Adipose tissue (tissue), 3 donors: Measurements from ENCODE around the gene TSPAN10. TPM values are rescaled to one million over a fixed set of nuclear protein-coding genes. Genes with fewer than 3 reads are reported as not detected.

Experiments
- H3K27ac ChIP-seq: one replicate; pipeline ENCODE4 v1.5.1; 2013; ENCODE audit warnings: low read depth, low read length
- WGBS, 3 donors: extraction: QIAGEN DNeasy Blood & Tissue Kit; methylation state at CpG; one replicate each; pipeline ENCODE4 v1.1.7; 2013; 5-methylcytosine and 5-hydroxymethylcytosine counted together
- polyA plus RNA-seq, 3 donors: library from polyadenylated mRNA; stranded (reverse); fragments of 200-250 nt; gene quantifications; one replicate each; pipeline ENCODE4 v1.2.3, GENCODE V29; 2013
- donor health status: healthy with polysubstance abuse.
- donor health status: Bipolar disorder and iron deficiency.
- donor health status: healthy.

The TSPAN10 gene
- polyA plus RNA-seq, 3 donors: 0.79 to 1.3 (median 0.86) TPM

- no peak overlapping the region for H3K27ac ChIP-seq
Observed at GRCh38 chr17:81621494-81622130, 15.4 kb upstream of the TSPAN10 start.

GRCh38 chr17:81630274-81630673 is 6.7 kb upstream of the TSPAN10 start:
- H3K27ac ChIP-seq: no peak overlapping the region
- 74 to 87% (median 84%) methylated on average over 8 of the region's 8 CpGs for WGBS, 3 donors

More at GRCh38 chr17:81621494-81622130, 15.4 kb upstream of the TSPAN10 start:
- WGBS, 3 donors: 32 to 75% (median 57%) methylated on average over 11 of the region's 11 CpGs

GRCh38 chr17:81631482-81631881 is 5.5 kb upstream of the TSPAN10 start:
- H3K27ac ChIP-seq: no peak overlapping the region
- 69 to 80% (median 69%) methylated on average over 7 of the region's 7 CpGs for WGBS, 3 donors

GRCh38 chr17:81635431-81635830 is 1.6 kb upstream of the TSPAN10 start:
- H3K27ac ChIP-seq: no peak overlapping the region
- WGBS, 3 donors: 90 to 92% (median 91%) methylated on average over 5 of the region's 5 CpGs

DNA sequence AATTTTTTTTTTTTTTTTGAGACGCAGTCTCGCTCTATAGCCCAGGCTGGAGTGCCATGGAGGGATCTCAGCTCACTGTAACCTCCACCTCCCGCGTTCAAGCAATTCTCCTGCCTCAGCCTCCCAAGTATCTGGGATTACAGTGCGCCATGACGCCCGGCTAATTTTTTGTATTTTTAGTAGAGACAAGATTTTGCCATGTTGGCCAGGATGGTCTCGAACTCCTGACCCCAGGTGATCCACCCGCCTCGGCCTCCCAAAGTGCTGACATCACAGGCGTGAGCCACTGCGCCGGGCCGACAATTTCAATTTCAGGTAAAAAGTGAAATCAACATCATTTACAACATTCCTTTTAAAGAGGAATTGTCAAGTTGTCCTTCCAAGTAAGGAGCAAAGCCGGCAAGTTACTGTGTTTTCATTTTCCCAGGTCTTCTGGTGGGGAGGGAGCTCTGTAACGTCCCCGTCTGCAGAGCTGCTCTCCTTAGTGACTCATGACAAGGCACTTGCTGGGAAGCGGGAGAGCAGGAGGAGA is 957 bp upstream of the TSPAN10 start:
- 25 to 39% (median 33%) methylated on average over 18 of the region's 18 CpGs for WGBS, 3 donors
- H3K27ac ChIP-seq: peak overlapping the region; percentile 5

GRCh38 chr17:81638683-81639082 is 1.7 kb downstream of the TSPAN10 start:
- 69 to 79% (median 74%) methylated on average over 4 of the region's 4 CpGs for WGBS, 3 donors

GRCh38 chr17:81640011-81640410 is 3.0 kb downstream of the TSPAN10 start:
- no peak overlapping the region for H3K27ac ChIP-seq
- 89 to 98% (median 93%) methylated on average over 9 of the region's 9 CpGs for WGBS, 3 donors

More at GRCh38 chr17:81638683-81639082, 1.7 kb downstream of the TSPAN10 start:
- H3K27ac ChIP-seq: no peak overlapping the region

- WGBS, 3 donors: 90 to 93% (median 93%) methylated on average over 16 to 17 of the region's 17 CpGs
- H3K27ac ChIP-seq: no peak overlapping the region
Observed at GRCh38 chr17:81641825-81642489, 5.0 kb downstream of the TSPAN10 start.

- WGBS, 3 donors: 88 to 96% (median 91%) methylated on average over 11 to 15 of the region's 15 CpGs
- H3K27ac ChIP-seq: no peak overlapping the region
Observed at GRCh38 chr17:81644496-81644895, 7.5 kb downstream of the TSPAN10 start.

GRCh38 chr17:81644976-81645952 is 8.3 kb downstream of the TSPAN10 start:
- H3K27ac ChIP-seq: no peak overlapping the region
- WGBS, 3 donors: 84 to 88% (median 86%) methylated on average over 27 to 29 of the region's 29 CpGs

DNA sequence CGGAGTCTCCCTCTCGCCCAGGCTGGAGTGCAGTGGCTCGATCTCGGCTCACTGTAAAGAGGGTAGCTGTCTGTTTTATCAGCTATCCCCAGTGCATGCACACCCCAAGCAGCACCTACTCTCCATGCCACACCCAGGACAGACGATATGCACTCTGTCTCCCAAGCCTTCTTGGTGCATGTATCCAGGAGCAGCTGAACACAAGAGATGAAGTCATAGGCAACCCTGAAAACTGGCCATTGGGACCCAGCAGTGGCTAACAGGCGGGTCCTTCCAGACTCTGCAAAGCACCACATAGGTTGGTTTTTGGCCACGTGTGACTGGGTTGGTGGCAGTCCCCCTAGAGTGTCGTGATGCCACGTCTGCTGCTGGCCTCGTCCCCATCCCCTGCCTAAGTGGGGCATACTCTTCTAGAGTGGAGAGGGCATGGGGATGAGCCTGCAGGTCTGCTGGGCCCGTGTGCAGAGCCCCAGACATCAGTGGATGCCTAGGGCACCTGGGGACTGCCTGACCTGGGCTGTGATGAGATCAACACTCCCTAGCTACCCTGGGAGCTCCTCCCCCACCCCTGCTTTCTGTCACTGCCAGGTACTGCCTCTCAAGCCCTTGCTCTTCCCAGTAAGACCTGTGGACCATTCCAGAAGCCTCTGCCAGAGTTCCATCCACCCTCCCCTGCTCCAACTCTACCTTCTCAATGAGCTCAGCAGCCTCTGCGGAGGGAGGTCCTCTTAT is 10.0 kb downstream of the TSPAN10 start:
- no peak overlapping the region for H3K27ac ChIP-seq
- WGBS, 3 donors: 69 to 71% (median 71%) methylated on average over 12 of the region's 12 CpGs

GRCh38 chr17:81647640-81648012 is 10.6 kb downstream of the TSPAN10 start:
- WGBS, 3 donors: 27 to 41% (median 38%) methylated on average over 21 of the region's 21 CpGs
- no peak overlapping the region for H3K27ac ChIP-seq

- H3K27ac ChIP-seq: no peak overlapping the region
- WGBS, 3 donors: 6 to 9% (median 8%) methylated on average over 58 to 77 of the region's 78 CpGs
Observed at GRCh38 chr17:81648013-81648706, 11.2 kb downstream of the TSPAN10 start.

DNA sequence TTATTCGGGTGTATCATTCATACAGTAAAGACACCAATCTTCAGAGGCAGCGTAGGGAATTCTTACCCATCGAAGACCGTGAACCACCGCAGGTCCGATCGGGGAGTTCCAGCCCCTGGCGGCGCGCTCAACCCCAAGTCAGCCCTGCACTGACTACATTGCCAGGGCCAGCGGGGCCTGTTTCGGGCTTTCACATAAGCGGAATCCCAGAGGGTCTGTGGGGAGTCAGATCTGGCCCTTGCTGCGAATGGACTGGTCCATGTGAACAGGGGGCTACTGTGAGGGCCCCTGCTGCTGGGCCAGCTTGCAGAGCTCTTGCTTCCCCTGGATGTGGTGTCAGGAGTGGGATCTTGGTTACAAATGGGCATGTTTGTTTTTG is 11.7 kb downstream of the TSPAN10 start:
- no peak overlapping the region for H3K27ac ChIP-seq
- 53 to 60% (median 59%) methylated on average over 14 of the region's 14 CpGs for WGBS, 3 donors

DNA sequence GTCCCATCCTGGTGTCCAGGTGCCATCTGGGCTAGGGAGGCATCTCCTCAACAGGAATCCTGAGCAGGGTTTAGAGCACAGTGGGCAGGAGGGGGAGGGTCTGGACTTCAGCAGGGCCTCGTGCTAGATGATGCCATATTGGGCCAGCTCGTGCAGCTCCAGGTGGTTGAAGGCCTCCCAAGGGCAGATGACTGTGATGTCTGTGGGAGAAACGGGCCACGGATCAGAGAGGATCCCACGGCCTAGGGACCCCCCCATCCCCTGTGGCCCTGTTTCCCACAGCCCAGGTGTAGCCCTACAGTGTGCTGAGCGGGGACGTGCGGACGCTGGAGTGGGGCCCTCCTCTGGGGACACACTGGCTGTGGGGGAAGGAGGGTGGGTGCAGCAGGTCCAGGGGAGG is 14.0 kb downstream of the TSPAN10 start:
- H3K27ac ChIP-seq: no peak overlapping the region
- 70 to 81% (median 75%) methylated on average over 9 of the region's 9 CpGs for WGBS, 3 donors

DNA sequence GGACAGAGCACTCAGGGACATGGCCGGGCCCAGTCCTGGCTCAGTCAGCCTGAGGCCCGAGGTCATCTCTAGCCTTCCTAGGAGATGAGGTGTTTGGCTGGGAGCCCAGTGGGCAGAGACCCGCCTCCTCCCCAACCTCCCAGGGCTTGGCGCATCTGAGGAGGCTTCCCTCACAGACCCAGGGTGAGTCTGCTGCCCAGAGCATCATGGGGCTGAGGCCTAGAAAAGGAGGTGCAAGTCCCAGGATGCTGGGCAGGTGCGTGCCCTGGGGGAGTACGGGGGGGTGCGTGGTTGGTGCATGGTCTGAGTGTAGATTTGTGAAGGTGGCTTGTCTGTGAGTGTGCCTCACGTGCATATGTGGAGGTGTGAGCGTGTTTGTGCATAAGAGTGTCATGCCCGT is 14.7 kb downstream of the TSPAN10 start:
- WGBS, 3 donors: 75 to 76% (median 75%) methylated on average over 9 to 10 of the region's 10 CpGs
- no peak overlapping the region for H3K27ac ChIP-seq

GRCh38 chr17:81652906-81653771 is 16.1 kb downstream of the TSPAN10 start:
- no peak overlapping the region for H3K27ac ChIP-seq
- 25 to 35% (median 27%) methylated on average over 24 to 27 of the region's 27 CpGs for WGBS, 3 donors
